Measurements from ENCODE around the gene CCDC178. TPM values are rescaled to one million over a fixed set of nuclear protein-coding genes. Genes with fewer than 3 reads are reported as not detected.

CCDC178 gene
- total and polyA plus RNA-seq, 2 of the 4 experiments (the other 2 are of a cell fraction), result not detected

- Histone ChIP-seq H3K9me1 (ENCODE audit: insufficient read depth, low read length) (no peaks in the 10 kb centered on the region), H3K18ac (ENCODE audit: low read depth, low read length) (no peak overlapping the region), H4K8ac (ENCODE audit: low read depth in 2 of 2, low read length in 2 of 2) (no peak overlapping the region), H3K4me2 (ENCODE audit: low read depth, low read length) (no peak overlapping the region), H3K4me1 (ENCODE audit: control insufficient read depth, insufficient read depth, low read length) (no peaks in the 10 kb centered on the region), H3K9me3 (ENCODE audit: control insufficient read depth, insufficient read depth, low read length) (no peaks in the 10 kb centered on the region), H3K9ac (ENCODE audit: low read depth, low read length) (no peak overlapping the region), H4K91ac (ENCODE audit: insufficient read depth, low read depth, low read length) (no peak overlapping the region), H3K79me1 (ENCODE audit: low read depth in 1 of 2, low read length in 2 of 2) (no peaks in the 10 kb centered on the region), H2AK5ac (ENCODE audit: low read depth, low read length) (no peak overlapping the region), H4K5ac (ENCODE audit: low read depth, low read length) (no peak overlapping the region), H3K14ac (replicated peaks; ENCODE audit: low read depth, low read length) (no peak overlapping the region), H3K56ac (ENCODE audit: extremely low read depth, insufficient read depth, low read length) (no peak overlapping the region), H4K20me1 (ENCODE audit: insufficient read depth, low read length) (no peaks in the 10 kb centered on the region), H2BK5ac (ENCODE audit: low read depth, low read length, poor library complexity, severe bottlenecking) (no peak overlapping the region), H2BK120ac (ENCODE audit: low read depth, low read length) (no peak overlapping the region), H3K27me3 (ENCODE audit: control insufficient read depth, insufficient read depth, low read length) (no peaks in the 10 kb centered on the region), H3K4me3 (ENCODE audit: insufficient read depth, low read depth, low read length) (no peak overlapping the region), H2AFZ (replicated peaks; ENCODE audit: low read length, poor library complexity) (no peak overlapping the region), H3K27ac (ENCODE audit: insufficient read depth, low read length) (no peak overlapping the region), H2AK9ac (replicated peaks; ENCODE audit: low read depth, low read length, poor library complexity) (no peak overlapping the region), H2BK15ac (ENCODE audit: low read depth, low read length) (no peak overlapping the region), H3K36me3 (ENCODE audit: control insufficient read depth, insufficient read depth, low read length) (no peaks in the 10 kb centered on the region), H2BK20ac (ENCODE audit: low read depth, low read length) (no peak overlapping the region), H3K4ac (ENCODE audit: low read depth, low read length) (no peak overlapping the region), H3K23ac (ENCODE audit: low read depth, low read length) (no peak overlapping the region)
- DNase-seq, result no peak
- no peak for TF ChIP-seq RCOR1 (IDR thresholded peaks at IDR 0.05; ENCODE audit: insufficient replicate concordance, low read length)
- no peak for TF ChIP-seq ELK1 (IDR thresholded peaks at IDR 0.05; ENCODE audit: borderline replicate concordance, low read depth, low read length)
- no peak for TF ChIP-seq USF2 (IDR thresholded peaks at IDR 0.05; ENCODE audit: low read depth, low read length)
- TF ChIP-seq MAZ (IDR thresholded peaks at IDR 0.05; ENCODE audit: borderline replicate concordance, low read depth, low read length), result no peak
- no peak for TF ChIP-seq RFX5 (IDR thresholded peaks at IDR 0.05; ENCODE audit: low read depth, low read length)
- in situ Hi-C loops (cut with MboI; ENCODE audit: low sequenced_read_pairs), result no loop called here
- POLR2A ChIA-PET (ENCODE audit: unreplicated experiment), result no interaction called here
- no CpG with 5 or more reads among the region's 1 CpG for WGBS, 2 experiments (ENCODE audit: extremely low coverage in 2 of 2, insufficient read length in 1 of 2)
- CTCF ChIA-PET, result no interaction called here
- no peak for ATAC-seq (ENCODE audit: low read depth)
- intact Hi-C loops (cut with micrococcal nuclease), result no loop called here
- dilution Hi-C loops (cut with HindIII; ENCODE audit: low sequenced_read_pairs, unreplicated experiment), result no loop called here
- BruUV-seq (replicated peaks), result no TSS peak
These were observed 456.8 kb downstream of the CCDC178 start for GRCh38 chr18:32983721-32984120.
